ENCODE data around the gene MINDY4B.

DNA sequence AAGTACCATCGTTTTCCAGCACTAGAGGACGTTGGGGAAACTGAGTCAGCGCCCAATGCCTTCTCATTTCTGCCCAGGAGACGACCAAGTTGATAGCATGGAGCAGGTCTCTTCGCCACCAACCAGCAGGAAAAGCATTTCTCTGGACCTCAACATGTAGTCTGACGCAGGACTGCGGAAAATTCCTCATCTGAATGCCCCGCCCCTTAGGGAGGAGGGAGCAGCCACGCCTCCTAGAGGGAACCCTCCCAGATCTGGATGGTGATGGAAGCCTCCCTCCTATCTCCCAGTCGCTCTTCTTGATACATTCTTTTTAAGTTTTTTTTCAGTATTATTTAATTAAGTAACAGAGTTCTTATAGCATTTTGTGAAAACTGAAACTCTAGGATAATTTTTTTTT is 17.4 kb upstream of the MINDY4B start:
- TF ChIP-seq, protein P1, sequence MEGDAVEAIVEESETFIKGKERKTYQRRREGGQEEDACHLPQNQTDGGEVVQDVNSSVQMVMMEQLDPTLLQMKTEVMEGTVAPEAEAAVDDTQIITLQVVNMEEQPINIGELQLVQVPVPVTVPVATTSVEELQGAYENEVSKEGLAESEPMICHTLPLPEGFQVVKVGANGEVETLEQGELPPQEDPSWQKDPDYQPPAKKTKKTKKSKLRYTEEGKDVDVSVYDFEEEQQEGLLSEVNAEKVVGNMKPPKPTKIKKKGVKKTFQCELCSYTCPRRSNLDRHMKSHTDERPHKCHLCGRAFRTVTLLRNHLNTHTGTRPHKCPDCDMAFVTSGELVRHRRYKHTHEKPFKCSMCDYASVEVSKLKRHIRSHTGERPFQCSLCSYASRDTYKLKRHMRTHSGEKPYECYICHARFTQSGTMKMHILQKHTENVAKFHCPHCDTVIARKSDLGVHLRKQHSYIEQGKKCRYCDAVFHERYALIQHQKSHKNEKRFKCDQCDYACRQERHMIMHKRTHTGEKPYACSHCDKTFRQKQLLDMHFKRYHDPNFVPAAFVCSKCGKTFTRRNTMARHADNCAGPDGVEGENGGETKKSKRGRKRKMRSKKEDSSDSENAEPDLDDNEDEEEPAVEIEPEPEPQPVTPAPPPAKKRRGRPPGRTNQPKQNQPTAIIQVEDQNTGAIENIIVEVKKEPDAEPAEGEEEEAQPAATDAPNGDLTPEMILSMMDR (IDR thresholded peaks at IDR 0.05): no peak
- TF ChIP-seq POLR2A (IDR thresholded peaks at IDR 0.05): no peak

All from tibial nerve (tissue), 3 donors.